Activated gamma-delta T cell treated with Interleukin-2 at 50 U/mL for 16 hours (primary cell): ENCODE measurements around the gene MAP3K14.

Experiments used
- DNase-seq: peaks from one replicate; pipeline ENCODE4 v3.0.0-alpha.2; 2020

Gene MAP3K14

DNA sequence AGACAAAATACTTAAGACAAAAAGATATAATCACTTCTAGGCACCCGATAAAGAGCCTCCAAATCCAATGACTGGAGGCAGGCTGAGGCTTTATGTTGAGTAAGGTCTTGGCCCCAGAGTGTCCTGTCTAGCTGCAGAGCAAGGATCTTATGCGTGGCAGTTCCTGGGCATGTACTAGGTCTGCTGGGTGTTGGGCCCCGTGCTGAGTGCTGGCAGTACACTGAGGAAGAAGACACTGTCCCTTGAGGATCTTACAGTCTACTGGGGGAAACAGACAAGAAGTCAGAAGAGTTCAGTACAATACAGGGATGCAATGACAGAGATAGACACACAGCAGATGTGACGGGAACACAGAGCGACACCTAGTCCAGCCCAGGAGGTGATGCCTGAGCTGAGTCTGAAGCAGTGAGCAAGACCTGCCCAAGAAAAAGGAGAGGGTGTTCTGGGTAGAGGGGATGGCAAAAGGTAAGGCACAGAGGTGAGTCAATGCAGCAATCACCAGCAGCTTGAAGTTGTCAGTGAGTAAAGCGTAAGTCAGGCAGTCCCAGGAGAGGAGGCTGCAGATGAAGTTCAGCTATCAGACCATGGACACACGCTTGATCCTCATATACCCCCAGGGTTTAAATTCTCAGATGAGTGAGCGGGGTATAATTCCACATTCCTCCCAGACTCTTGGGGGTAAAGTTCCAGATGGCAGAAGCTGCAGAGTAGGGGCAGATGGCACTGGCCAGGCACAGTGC lies 18.1 kb downstream of the MAP3K14 start:
- DNase-seq = no peak

DNA sequence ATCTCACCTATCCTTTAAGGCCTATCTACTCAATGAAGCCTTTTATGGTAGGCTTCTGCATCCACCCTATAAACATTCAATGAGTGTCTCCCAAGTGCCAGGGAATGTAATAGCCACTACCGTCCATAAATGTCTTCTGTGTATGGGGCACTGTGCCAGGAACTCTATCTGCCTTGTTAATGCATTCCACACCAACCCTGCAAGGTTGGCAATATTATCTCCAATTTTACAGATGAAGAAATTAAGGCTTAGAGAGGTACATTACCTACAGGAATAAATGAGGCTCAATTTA lies 20.0 kb downstream of the MAP3K14 start:
- DNase-seq = no peak

DNA sequence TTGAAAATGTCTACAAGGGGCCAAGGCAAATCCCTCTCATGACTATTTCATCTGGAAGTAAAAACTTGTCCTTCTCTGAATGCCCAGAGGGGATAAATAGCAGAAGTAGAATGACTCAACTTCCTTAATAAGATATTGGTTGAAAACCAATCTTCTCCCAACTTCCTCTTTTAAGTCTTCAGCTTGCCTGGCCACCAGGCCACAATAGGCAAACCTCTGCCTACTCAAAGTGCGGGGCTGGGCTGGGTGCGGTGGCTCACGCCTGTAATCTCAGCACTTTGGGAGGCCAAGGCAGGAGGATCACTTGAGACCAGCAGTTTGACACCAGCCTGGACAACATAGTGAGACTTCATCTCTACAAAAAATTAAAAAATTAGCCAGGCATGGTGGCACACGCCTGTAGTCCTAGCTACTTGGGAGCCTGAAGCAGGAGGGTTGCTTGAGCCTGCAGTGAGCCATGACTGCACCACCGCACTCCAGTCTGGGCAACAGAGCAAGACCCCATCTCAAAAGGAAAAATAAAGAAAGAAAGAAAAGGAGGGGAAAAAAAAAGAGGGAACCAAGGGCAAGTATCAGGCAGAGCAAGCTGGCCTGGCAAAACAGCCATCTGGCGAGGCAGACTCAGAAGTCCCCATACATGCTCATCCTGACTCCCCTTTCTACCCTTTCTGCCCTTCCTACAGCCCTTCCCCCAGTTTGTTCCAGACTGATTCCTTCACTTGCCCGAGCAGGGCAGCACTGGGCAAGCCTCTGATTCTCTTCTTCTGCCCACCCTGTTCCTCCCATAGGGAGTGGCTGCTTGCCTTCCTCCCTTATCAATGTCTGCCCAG lies 20.6 kb downstream of the MAP3K14 start:
- no peak for DNase-seq

DNA sequence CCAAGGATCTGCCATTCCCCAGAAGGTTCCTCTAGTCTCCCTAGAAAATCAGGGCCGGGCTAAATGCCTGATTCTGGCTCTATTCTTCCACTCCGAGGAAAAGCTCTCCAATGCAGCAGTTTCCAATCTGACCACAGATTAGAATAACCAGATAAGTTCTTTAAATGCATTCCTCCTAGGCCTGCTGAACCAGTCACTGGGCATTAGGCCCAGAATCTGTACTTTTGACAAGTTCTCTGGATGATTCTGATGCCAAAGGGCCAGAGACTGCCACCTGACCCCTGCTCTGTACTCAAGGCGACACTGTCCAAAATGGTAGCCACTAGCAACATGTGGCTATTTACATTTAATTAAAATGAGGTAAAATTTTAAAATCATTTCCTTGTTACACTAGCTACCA lies 22.3 kb downstream of the MAP3K14 start:
- DNase-seq = no peak

DNA sequence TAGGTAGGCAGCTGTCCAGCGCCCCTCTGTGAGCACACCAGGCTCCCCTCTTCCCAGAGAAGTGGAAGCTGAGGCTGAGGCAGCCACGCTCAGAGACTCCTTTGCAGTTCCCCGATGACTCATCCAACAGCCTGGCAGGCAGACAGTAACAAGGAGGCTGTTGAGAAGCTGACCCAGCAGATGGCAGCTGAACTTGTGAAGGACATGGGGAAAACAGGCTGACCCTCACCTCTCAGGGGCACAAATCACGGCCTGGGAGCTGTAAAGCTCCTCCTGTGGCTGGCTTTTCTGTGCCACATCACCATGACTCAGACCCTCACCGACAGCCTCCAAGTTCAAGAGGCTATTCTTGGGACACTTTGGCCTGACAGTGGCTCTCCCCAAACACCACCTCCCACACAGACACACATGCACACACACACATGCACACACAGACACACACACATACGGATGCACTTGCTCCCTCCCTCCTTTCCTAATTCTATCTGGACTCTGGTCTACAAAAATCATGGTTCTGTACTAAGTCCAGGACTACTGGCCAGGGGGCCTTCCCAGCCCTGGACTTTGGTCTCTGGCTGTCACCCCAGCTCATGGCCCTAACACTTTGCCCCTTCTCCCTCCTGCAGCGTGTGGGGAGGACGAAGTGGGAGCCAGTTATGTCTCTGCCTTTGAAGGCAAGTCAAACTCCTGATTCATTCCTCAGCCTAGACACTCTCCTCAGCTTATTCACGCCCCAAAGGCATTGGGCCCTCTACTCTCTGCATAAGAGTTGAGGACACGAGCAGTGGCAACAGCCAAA lies 23.2 kb downstream of the MAP3K14 start:
- DNase-seq = no peak

DNA sequence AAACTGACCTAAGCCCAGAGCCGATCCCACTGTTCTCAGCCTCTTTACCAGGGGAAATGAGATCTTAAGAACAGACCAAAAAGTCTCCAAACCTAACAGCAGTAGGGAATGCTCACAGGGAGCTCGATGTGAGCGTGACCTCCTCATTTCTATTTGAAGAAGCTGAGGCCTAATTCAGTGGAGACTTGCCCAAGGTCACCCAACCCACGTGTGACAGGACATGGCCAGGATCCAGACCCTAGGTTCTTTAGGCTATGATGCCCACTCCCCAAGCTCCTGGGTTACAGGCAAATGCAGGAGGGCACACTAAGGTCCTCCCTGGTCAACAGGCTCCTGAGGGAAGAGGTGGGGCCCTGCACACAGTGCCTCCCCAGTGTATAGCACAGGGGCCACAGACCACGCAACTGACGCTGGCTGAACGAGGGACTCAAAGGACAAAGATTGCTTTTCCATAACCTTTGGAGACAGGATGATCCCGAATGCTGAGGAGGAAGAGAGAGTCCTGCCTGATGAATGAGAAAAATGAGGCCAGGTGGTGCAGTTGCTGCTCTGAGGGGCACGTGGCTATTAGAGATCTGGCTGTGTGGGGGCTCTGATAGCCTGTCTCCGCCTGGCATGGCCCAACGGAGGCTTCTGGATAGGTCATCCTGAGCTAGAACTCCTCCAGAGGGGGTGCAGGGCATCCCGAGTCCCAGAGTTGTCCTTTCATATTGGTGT lies 24.0 kb downstream of the MAP3K14 start:
- DNase-seq = no peak

DNA sequence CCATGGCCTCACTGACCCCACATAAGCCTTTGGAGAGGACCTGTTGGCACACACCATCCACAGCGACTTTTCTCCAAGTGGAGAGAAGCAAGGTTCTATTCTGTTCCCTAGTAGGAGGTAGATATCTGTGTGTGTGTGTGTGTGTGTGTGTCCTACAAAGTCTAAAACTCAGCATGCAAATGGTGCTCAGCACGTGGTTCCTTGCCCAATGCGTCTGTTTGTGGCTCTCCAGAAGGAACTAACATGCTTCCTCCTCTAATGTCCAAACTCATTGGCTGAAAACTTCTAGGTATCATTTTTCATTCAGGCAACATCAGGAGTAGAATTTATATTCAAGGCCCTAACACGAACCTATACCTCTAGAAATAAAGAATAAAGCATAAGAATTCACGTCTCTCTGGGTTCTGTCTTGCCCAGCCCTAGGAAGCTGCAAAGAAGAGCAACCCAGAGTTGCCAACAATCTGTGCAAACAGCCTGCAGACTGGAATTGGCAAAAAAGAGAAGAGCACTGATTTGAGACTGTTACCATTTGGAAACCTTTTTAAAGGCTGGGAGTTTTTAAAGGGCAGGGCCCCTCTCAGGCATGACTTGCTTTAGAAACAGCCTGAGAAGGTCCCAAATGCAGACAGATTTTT lies 25.5 kb downstream of the MAP3K14 start:
- no peak for DNase-seq

DNA sequence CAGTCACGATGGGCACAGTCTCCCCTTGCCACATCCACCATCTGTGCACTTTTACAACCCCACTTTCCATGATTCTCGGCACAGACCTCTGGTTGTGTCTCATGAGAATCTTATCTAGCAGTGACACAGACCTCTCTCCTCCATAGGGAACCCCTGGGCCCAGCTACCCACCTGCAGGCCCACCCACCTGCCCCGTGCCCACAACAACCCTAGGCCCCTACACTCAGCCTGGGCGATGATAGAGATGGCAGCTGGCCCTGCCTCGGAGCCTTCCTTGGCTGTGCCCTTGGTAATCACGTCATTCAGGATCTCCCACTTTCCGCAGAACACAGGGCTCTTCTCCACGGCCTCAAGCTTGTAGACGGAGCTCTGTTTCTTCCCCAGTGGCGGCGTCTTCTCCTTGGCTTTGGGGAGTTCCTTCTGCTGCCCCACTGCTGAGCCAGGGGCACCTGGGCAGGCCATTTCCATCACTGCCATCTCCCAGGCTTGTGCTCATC lies 26.5 kb downstream of the MAP3K14 start:
- no peak for DNase-seq

DNA sequence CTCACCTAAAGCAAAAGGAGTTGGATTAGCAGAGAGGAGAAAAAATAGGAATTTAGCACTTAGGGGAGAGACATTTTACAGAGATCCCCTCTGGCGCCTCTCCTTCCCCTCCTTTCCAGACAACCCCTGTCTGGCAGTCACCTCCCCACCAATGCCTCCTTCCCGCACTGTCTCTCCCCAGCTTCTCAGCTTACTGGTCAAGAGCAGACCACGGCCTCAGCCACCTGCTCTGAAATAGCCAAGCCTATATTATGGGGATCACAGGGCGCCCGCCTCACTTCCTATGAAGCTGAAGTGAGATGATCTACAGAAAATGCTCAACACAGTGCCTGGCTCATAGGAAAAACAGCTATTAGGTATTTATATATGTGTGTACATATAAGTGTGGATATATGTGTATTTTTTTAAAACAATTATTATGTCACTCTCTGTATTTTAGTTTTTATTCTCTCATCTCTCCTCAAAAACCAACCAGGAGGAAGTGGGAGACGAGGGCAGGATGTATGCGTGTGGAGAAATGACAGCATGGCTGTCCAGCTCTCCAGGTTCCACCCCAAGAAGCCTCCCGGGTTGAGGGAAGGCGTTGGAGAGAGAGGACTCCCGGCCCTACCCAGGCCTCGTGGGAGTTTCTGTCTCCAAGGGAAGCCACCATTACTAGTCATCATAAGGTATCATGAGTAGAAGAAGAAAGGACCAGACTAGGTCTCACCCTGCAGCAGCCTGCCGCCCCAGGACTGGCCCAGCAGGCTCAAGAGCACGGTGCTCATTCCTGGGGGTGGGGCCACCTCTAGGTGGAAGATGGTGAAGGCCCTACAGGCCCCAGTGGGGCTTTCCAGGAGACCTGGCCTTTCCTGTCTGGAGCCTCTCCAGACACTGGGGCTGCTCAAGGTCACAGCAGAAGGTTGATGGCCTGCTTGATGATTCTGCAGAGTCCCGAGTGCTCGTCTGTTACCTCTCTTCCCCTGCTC lies 27.2 kb downstream of the MAP3K14 start:
- DNase-seq = no peak

DNA sequence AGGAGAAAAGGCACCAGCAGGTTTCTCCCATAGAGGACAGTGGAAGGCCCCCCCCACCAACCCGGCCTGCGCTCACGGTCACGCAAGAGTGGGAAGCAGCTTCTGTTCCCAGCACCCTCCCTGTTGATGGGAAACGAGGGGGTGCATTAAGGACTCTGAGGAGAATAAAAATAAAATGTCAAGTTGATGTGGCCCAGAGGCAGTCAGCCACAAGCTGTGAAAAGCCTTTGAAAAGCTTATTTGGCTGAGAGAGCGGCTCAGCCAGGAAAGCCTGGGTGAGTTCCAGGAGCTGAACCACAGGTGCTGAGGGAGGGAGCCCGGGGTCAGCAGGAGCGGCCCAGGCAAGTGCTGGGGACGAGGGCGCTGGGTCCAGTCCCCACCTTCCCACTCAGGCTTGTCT lies 28.0 kb downstream of the MAP3K14 start:
- no peak for DNase-seq

DNA sequence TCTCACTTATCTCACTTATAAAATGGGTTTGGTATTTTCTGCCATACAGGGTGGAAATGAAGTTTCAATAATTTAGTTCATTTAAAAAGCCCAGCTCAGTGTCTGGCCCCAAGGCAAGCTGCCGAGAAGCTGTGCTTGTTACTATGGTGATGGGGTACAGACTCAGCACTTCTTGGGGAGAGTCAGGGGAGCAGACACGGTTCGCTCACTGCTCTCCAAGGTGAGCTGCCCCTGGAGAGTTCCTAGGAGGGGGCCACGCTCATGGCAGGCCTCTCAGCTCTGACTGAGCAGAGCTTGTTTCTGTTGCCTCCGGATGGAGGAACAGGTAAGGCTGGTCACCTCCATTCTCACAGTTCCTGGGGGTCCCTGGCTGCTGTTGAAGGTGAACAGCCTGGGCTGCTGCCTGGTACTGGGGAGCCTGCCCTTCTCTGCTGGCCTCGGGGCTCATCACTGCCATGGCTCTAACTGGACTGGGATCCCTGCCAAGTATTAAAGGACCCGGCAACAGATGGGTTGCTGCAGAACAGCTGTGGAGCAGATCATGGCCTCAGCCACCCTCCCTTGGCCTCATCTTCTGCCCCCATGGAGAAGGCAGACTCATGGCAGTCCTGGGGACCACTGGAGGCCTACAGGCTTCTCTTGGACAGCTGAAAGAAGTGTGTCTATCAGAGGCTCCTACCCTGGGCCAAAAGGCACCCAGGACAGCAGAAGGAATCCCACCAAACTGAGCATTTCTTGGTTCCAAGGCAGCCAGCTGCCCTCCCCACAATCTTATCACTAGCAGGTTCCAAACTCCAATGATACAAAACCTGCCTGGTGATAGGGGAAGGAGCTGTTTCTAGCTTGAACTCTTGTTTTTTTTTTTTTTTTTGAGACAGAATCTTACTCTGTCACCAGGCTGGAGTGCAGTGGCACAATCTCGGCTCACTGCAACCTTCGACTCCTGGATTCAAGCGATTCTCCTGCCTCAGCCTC lies 29.0 kb downstream of the MAP3K14 start:
- no peak for DNase-seq

DNA sequence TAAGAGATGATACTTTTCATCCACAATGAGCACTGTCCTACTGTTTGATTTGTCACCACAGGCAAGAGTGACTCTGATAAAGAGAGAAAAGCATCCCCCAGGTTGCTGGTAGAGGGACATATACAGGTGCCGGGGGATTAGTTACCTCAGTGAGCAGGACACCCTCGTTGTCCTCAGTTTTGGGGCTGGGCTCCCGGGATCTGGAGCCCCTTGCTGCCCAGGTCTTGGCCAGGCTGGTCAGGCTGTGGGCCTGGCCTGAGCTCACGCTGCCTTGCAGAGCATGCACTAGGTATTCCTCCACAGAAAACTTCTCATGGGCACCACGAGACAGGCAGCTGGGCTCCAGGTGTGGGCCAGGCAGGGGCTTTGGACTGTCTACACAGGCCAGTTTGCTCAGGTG lies 30.5 kb downstream of the MAP3K14 start:
- DNase-seq = no peak

DNA sequence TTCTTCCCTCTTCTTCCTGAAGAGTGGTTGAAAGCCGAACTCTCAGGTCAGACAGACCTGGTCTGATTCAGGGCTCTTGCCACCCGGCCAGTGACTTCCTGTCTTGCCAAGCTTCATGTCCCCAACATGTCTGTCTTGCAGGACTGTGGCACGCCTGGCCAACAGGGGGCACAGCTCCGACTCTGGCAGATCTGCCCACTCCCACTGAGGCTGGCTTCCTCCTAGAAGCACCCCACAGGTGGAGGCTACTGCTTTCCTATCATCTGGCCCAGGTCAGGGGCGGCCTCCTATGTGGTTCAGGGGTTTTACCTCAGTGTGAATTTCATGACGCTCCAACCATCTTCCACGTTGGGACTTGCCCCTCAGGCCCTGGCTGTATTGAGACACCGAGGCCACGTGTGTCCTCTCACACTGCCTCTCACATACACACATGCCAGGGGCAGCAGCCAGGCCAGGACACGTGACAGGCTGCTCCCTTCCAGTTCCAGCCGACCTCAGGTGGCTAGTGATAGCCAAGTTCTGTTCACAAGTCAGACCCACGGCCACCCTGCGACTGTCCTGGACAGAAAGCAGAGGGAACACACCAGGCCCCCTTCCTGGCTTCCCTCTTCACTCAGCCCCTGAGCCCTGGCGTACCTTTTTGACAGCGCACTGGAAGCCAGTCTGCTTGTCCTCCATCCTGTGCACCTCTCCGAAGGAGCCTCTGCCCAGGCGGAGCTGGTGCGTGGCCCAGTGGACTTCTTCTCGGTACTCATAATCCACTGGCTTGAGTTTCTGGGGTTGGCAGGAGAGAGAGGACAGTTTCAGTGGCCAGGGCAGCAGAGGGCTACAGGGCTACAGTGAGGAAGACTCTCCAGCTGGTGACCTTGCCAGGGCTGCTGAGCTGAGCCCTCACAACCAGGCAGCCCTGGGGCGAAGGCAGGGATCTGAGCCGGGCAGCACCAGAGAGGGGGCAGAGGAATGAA lies 32.4 kb downstream of the MAP3K14 start:
- DNase-seq = peak; percentile 30

DNA sequence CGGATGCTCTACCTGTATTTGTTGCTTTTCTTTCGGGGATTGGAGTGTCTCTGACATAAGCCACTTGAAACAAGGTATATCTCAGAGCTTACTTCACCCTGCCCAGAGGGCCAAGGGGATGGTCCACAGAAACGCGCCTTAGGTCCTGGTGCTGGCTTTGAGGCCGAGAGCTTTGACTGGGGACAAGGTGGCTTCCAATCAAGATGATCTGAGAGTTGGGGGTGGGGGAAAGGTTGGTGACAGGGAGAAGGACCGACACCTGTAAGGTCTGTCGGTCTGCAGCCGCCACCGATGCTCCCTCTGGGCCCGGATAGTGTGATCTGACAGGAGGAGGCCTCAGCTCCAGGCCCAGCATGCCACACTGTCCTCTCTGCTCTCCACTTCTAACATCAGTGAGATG lies 33.1 kb downstream of the MAP3K14 start:
- no peak for DNase-seq

DNA sequence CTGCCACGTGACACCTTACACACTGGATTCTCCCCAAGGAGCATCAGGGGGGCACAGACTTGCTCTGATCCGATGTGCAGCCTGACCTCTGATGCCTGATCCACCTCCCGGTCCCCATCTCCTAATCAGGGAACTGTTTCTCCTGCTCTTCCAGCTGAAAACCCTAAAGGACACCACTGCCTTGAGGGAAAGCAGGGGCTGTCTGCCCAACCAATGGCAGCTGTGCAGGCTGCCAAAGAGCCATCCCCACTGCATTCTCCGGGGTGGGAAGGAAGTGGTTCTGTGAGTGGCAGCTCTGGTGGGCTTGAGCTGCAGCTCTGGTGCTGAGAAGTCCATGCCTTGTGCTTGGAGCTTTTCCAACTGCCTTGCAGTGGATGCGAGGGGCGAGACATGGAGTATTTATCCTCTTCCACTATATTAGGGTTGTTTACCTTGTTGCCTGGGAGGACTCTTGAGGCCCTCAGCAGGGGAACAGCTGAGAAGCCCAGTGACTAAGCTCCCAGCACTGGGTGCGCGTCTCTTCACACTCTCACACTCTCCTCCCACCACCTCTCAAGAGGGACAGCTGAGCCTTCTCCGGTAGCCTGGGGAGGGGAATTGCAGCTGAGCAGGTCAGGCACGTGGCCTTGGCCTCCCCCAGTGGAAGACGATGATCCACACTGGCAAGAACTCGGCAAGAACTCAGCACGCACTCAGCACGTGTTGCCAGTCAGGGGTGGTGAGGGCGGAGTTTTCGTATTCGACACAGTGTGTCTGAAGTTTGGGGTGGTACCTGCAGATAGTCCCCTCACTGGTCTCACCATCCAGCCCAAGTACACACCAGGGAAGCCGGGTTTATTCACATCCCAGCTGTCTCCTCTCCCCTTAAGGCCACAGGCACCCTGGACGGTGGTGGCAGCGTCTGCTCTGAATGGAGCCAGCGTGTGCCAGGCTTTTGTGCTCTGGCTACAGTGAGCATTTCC lies 33.9 kb downstream of the MAP3K14 start:
- DNase-seq = no peak

DNA sequence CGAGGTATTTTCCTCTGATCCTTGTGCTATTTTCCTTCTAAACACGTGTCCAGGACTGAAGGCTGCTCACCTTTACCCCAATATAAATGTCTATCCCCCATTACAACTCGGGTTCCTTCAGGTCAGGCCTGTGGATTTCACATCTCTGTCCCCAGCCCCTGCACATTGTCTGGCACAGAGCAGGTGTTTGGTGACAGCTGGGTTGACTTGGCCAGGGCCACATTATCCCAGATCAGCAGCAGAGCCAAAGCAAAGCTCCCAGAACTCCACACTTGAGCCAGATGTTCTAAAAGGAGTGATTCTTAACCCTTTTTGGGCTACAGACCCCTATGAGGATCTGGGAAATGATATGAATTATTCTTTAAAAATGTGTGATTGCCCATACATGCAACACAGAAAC lies 36.9 kb downstream of the MAP3K14 start:
- DNase-seq = no peak

DNA sequence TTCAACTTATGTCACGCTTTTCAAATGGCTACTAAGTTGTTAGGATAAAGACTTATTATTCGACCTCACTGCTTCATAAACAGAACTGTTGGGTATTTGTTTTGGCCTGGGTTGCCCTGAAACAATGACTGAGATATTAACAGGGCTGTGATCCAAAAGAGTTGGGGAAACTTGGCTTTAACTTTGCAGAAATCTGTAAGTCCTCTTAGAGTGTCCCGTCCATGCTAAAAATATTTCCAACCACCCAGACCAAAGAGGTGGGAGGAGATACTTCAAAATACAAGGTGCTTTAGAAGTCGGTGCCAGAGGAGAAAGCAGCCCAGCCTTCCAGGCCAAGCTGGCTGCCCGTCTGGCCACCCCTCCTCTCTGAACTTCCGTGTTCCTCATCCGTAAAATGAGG lies 38.8 kb downstream of the MAP3K14 start:
- DNase-seq = no peak
